ENCODE measurements around the gene B4GALNT1.

DNA sequence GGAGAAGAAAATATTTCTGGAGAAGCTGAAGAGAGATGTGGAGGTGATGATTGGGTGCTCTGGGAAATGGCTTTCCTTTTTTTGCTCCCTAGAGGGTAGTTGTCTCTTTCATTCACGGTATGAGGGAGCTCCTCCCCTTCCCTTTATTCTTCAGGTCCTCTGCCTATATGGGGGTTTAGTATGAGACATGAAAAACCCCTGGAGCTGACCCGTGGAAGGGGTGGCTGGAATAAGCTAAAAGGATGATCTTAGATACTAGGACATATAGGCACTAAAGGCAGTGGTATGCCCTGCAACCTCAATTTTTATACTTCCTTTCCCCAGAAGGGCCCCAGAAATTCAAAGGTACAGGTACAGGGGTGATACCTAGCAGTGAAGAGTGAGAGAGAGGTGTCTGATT is 32.6 kb downstream of the B4GALNT1 start:
- no peak for TF ChIP-seq ZNF274 (IDR thresholded peaks at IDR 0.05; ENCODE audit: low read depth, low read length)
- TF ChIP-seq, protein P1, sequence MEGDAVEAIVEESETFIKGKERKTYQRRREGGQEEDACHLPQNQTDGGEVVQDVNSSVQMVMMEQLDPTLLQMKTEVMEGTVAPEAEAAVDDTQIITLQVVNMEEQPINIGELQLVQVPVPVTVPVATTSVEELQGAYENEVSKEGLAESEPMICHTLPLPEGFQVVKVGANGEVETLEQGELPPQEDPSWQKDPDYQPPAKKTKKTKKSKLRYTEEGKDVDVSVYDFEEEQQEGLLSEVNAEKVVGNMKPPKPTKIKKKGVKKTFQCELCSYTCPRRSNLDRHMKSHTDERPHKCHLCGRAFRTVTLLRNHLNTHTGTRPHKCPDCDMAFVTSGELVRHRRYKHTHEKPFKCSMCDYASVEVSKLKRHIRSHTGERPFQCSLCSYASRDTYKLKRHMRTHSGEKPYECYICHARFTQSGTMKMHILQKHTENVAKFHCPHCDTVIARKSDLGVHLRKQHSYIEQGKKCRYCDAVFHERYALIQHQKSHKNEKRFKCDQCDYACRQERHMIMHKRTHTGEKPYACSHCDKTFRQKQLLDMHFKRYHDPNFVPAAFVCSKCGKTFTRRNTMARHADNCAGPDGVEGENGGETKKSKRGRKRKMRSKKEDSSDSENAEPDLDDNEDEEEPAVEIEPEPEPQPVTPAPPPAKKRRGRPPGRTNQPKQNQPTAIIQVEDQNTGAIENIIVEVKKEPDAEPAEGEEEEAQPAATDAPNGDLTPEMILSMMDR (IDR thresholded peaks at IDR 0.05 in 2 of 3, conservative IDR thresholded peaks at IDR 0.05 in 1 of 3; ENCODE audit: borderline replicate concordance in 1 of 3, insufficient read depth in 1 of 3, low read depth in 2 of 3, low read length in 2 of 3), result no peak
- TF ChIP-seq YY1 (IDR thresholded peaks at IDR 0.05; ENCODE audit: extremely low read depth, insufficient replicate concordance, low read depth, low read length), result no peak
- TF ChIP-seq POLR2A (IDR thresholded peaks at IDR 0.05; ENCODE audit: borderline replicate concordance, extremely low read depth, insufficient read depth, insufficient read length), result no peak
- no peak for TF ChIP-seq CEBPB (IDR thresholded peaks at IDR 0.05; ENCODE audit: low read depth)
- TF ChIP-seq EZH2 (IDR thresholded peaks at IDR 0.05), result no peak
- no peak for TF ChIP-seq POLR2AphosphoS5 (IDR thresholded peaks at IDR 0.05; ENCODE audit: low read depth, low read length)
- TF ChIP-seq EZH2phosphoT487 (IDR thresholded peaks at IDR 0.05; ENCODE audit: borderline replicate concordance), result no peak
- TF ChIP-seq JUND (IDR thresholded peaks at IDR 0.05), result no peak
- no peak for TF ChIP-seq TCF7L2 (IDR thresholded peaks at IDR 0.05; ENCODE audit: borderline replicate concordance, extremely low read depth, insufficient read depth, insufficient read length)
- no peak for TF ChIP-seq RAD21 (IDR thresholded peaks at IDR 0.05; ENCODE audit: low read depth)
- no peak for TF ChIP-seq ELF1 (IDR thresholded peaks at IDR 0.05; ENCODE audit: borderline replicate concordance, low read depth)
- TF ChIP-seq, protein P2, sequence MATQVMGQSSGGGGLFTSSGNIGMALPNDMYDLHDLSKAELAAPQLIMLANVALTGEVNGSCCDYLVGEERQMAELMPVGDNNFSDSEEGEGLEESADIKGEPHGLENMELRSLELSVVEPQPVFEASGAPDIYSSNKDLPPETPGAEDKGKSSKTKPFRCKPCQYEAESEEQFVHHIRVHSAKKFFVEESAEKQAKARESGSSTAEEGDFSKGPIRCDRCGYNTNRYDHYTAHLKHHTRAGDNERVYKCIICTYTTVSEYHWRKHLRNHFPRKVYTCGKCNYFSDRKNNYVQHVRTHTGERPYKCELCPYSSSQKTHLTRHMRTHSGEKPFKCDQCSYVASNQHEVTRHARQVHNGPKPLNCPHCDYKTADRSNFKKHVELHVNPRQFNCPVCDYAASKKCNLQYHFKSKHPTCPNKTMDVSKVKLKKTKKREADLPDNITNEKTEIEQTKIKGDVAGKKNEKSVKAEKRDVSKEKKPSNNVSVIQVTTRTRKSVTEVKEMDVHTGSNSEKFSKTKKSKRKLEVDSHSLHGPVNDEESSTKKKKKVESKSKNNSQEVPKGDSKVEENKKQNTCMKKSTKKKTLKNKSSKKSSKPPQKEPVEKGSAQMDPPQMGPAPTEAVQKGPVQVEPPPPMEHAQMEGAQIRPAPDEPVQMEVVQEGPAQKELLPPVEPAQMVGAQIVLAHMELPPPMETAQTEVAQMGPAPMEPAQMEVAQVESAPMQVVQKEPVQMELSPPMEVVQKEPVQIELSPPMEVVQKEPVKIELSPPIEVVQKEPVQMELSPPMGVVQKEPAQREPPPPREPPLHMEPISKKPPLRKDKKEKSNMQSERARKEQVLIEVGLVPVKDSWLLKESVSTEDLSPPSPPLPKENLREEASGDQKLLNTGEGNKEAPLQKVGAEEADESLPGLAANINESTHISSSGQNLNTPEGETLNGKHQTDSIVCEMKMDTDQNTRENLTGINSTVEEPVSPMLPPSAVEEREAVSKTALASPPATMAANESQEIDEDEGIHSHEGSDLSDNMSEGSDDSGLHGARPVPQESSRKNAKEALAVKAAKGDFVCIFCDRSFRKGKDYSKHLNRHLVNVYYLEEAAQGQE (IDR thresholded peaks at IDR 0.05; ENCODE audit: low read depth), result no peak
- TF ChIP-seq, protein P3, sequence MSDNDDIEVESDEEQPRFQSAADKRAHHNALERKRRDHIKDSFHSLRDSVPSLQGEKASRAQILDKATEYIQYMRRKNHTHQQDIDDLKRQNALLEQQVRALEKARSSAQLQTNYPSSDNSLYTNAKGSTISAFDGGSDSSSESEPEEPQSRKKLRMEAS (IDR thresholded peaks at IDR 0.05), result no peak

Data from HCT116 (cell line).